ENCODE measurements around the gene ASB5. TPM values are rescaled to one million over a fixed set of nuclear protein-coding genes. Genes with fewer than 3 reads are reported as not detected.

The ASB5 gene
- polyA plus RNA-seq, 1 donor from 2014 or later: not detected

DNA sequence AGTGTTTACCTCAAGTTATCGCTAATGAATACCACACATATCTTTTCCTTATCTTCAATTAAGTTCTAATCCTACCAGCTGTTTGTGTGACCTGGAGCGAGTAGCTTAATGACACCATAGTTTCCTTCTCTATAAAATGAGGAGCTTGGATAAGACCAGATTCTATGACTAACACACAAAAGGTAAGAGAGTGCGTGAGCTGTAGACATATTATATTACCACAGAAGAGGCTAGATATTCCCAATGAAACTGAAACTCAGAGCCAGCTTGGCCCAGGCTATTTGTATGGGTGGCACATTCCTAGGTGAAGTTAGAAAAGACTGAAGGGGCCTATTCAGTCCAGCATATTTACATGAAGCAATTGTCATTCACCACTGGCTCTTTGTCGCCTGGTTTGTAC lies 30.2 kb downstream of the ASB5 start:
- Histone ChIP-seq H3K4me3 (ENCODE audit: low read length) (no peak overlapping the region), H3K9me3 (ENCODE audit: low read length) (no peaks in the 10 kb centered on the region), H2AFZ (ENCODE audit: low read depth, low read length) (no peak overlapping the region), H3K4me2 (ENCODE audit: low read length) (no peak overlapping the region), H3K79me2 (replicated peaks; ENCODE audit: insufficient read depth, low read length) (no peaks in the 10 kb centered on the region), H3F3A (ENCODE audit: insufficient read depth, low read length, poor library complexity, severe bottlenecking) (no peaks in the 10 kb centered on the region), H3K9ac (ENCODE audit: low read length) (no peak overlapping the region), H3K9me2 (ENCODE audit: insufficient read depth, low read length) (no peaks in the 10 kb centered on the region), H3K36me3 (ENCODE audit: insufficient read depth, low read length) (no peaks in the 10 kb centered on the region), H4K20me1 (ENCODE audit: insufficient read depth) (no peaks in the 10 kb centered on the region), H3K27ac (ENCODE audit: low read length) (no peak overlapping the region), H3K27me3 (ENCODE audit: insufficient read depth, low read depth, low read length) (no peaks in the 10 kb centered on the region)
- TF ChIP-seq, protein P1, sequence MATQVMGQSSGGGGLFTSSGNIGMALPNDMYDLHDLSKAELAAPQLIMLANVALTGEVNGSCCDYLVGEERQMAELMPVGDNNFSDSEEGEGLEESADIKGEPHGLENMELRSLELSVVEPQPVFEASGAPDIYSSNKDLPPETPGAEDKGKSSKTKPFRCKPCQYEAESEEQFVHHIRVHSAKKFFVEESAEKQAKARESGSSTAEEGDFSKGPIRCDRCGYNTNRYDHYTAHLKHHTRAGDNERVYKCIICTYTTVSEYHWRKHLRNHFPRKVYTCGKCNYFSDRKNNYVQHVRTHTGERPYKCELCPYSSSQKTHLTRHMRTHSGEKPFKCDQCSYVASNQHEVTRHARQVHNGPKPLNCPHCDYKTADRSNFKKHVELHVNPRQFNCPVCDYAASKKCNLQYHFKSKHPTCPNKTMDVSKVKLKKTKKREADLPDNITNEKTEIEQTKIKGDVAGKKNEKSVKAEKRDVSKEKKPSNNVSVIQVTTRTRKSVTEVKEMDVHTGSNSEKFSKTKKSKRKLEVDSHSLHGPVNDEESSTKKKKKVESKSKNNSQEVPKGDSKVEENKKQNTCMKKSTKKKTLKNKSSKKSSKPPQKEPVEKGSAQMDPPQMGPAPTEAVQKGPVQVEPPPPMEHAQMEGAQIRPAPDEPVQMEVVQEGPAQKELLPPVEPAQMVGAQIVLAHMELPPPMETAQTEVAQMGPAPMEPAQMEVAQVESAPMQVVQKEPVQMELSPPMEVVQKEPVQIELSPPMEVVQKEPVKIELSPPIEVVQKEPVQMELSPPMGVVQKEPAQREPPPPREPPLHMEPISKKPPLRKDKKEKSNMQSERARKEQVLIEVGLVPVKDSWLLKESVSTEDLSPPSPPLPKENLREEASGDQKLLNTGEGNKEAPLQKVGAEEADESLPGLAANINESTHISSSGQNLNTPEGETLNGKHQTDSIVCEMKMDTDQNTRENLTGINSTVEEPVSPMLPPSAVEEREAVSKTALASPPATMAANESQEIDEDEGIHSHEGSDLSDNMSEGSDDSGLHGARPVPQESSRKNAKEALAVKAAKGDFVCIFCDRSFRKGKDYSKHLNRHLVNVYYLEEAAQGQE (IDR thresholded peaks at IDR 0.05; ENCODE audit: borderline replicate concordance): no peak
- no peak for TF ChIP-seq SMC3 (conservative IDR thresholded peaks at IDR 0.05; ENCODE audit: poor library complexity)
- TF ChIP-seq RAD21 (conservative IDR thresholded peaks at IDR 0.05): no peak
- TF ChIP-seq EP300 (conservative IDR thresholded peaks at IDR 0.05; ENCODE audit: poor library complexity, severe bottlenecking): no peak
- no peak for TF ChIP-seq EZH2 (IDR thresholded peaks at IDR 0.05; ENCODE audit: borderline replicate concordance, insufficient read depth, low read length, poor library complexity, severe bottlenecking)
- TF ChIP-seq, protein P2, sequence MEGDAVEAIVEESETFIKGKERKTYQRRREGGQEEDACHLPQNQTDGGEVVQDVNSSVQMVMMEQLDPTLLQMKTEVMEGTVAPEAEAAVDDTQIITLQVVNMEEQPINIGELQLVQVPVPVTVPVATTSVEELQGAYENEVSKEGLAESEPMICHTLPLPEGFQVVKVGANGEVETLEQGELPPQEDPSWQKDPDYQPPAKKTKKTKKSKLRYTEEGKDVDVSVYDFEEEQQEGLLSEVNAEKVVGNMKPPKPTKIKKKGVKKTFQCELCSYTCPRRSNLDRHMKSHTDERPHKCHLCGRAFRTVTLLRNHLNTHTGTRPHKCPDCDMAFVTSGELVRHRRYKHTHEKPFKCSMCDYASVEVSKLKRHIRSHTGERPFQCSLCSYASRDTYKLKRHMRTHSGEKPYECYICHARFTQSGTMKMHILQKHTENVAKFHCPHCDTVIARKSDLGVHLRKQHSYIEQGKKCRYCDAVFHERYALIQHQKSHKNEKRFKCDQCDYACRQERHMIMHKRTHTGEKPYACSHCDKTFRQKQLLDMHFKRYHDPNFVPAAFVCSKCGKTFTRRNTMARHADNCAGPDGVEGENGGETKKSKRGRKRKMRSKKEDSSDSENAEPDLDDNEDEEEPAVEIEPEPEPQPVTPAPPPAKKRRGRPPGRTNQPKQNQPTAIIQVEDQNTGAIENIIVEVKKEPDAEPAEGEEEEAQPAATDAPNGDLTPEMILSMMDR (IDR thresholded peaks at IDR 0.05; ENCODE audit: poor library complexity, severe bottlenecking): no peak
- TF ChIP-seq TAF1 (IDR thresholded peaks at IDR 0.05; ENCODE audit: low read depth): no peak
- no peak for TF ChIP-seq MXI1 (conservative IDR thresholded peaks at IDR 0.05; ENCODE audit: poor library complexity, severe bottlenecking)
- no peak for TF ChIP-seq POLR2AphosphoS5 (IDR thresholded peaks at IDR 0.05)

DNA sequence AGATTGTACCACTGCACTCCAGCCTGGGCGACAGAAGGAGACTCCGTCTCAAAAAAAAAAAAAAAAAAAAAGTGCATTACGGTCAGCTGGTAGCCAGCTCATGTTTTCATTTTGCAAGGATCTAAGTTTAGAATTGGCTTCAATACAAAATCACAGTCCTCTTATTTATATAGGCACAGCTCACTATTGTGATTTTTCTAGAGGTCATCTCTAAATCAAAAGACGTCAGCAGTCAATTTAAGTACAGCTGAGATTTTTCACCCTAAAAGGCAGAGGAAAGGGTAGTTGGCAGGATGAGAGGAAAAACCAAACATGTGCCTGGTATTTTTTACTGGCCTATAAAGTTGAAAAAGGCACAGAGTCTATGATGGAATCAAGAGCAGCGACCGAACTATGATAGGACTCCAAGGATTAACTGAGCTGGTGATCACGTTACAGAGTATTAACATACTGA lies 30.8 kb downstream of the ASB5 start:
- no peak overlapping the region for H3K4me2 ChIP-seq (ENCODE audit: low read length)
- H3F3A ChIP-seq (ENCODE audit: insufficient read depth, low read length, poor library complexity, severe bottlenecking): no peaks in the 10 kb centered on the region
- no peak overlapping the region for H2AFZ ChIP-seq (ENCODE audit: low read depth, low read length)
- no peak overlapping the region for H3K27ac ChIP-seq (ENCODE audit: low read length)
- no peaks in the 10 kb centered on the region for H3K27me3 ChIP-seq (ENCODE audit: insufficient read depth, low read depth, low read length)
- no peak overlapping the region for H3K4me3 ChIP-seq (ENCODE audit: low read length)
- no peaks in the 10 kb centered on the region for H3K9me3 ChIP-seq (ENCODE audit: low read length)
- no peaks in the 10 kb centered on the region for H4K20me1 ChIP-seq (ENCODE audit: insufficient read depth)
- no peaks in the 10 kb centered on the region for H3K79me2 ChIP-seq (replicated peaks; ENCODE audit: insufficient read depth, low read length)
- H3K9ac ChIP-seq (ENCODE audit: low read length): no peak overlapping the region
- TF ChIP-seq, protein P1 (IDR thresholded peaks at IDR 0.05; ENCODE audit: borderline replicate concordance): no peak
- no peak for TF ChIP-seq SMC3 (conservative IDR thresholded peaks at IDR 0.05; ENCODE audit: poor library complexity)
- no peak for TF ChIP-seq RAD21 (conservative IDR thresholded peaks at IDR 0.05)
- TF ChIP-seq, protein P2 (IDR thresholded peaks at IDR 0.05; ENCODE audit: poor library complexity, severe bottlenecking): no peak
- TF ChIP-seq TAF1 (IDR thresholded peaks at IDR 0.05; ENCODE audit: low read depth): no peak
- TF ChIP-seq EP300 (conservative IDR thresholded peaks at IDR 0.05; ENCODE audit: poor library complexity, severe bottlenecking): no peak
- no peak for TF ChIP-seq EZH2 (IDR thresholded peaks at IDR 0.05; ENCODE audit: borderline replicate concordance, insufficient read depth, low read length, poor library complexity, severe bottlenecking)
- TF ChIP-seq POLR2AphosphoS5 (IDR thresholded peaks at IDR 0.05): no peak
- TF ChIP-seq MXI1 (conservative IDR thresholded peaks at IDR 0.05; ENCODE audit: poor library complexity, severe bottlenecking): no peak
- no peaks in the 10 kb centered on the region for H3K9me2 ChIP-seq (ENCODE audit: insufficient read depth, low read length)
- H3K36me3 ChIP-seq (ENCODE audit: insufficient read depth, low read length): no peaks in the 10 kb centered on the region
